GM23338 (cell line): Measurements from ENCODE around the gene RIT1. TPM values are rescaled to one million over a fixed set of nuclear protein-coding genes. Genes with fewer than 3 reads are reported as not detected.

Experiments
- ATAC-seq: fragments of 200-7000 bp; cut with Tn5 transposase; 3 replicates; pipeline ENCODE4 v1.9.1; 2020
- DNase-seq: peaks from one replicate; pipeline ENCODE4 v3.0.0-alpha.2; 2015; ENCODE audit warnings: low spot score
- H2AFZ ChIP-seq: fragments of 200-600 bp; sonication (generic); 2 replicates; pipeline ENCODE4 v1.8.0; 2016; ENCODE audit warnings: antibody characterized with exemption, mild to moderate bottlenecking, moderate library complexity
- H3F3A ChIP-seq: fragments of 200-600 bp; sonication (generic); replicated peaks from 2 replicates; pipeline ENCODE4 v1.8.0; 2017; ENCODE audit warnings: antibody characterized with exemption, mixed run types, low read depth
- H3K27ac ChIP-seq: fragments of 200-600 bp; sonication (generic); 2 replicates; pipeline ENCODE4 v1.6.1; 2016; ENCODE audit warnings: low read depth
- H3K27me3 ChIP-seq: fragments of 200-600 bp; sonication (generic); 2 replicates; pipeline ENCODE4 v1.8.0; 2016; ENCODE audit warnings: mild to moderate bottlenecking, mixed run types, moderate library complexity; ENCODE audit not compliant: insufficient read depth
- H3K36me3 ChIP-seq: fragments of 200-600 bp; sonication (generic); 2 replicates; pipeline ENCODE4 v1.8.0; 2016; ENCODE audit warnings: mild to moderate bottlenecking; ENCODE audit not compliant: insufficient read depth
- H3K4me1 ChIP-seq: fragments of 200-600 bp; sonication (generic); 2 replicates; pipeline ENCODE4 v1.8.0; 2016; ENCODE audit warnings: mild to moderate bottlenecking, moderate library complexity; ENCODE audit not compliant: insufficient read depth
- H3K4me2 ChIP-seq: fragments of 200-600 bp; sonication (generic); 2 replicates; pipeline ENCODE4 v1.7.1; 2017; ENCODE audit warnings: mixed run types
- H3K4me3 ChIP-seq: fragments of 200-600 bp; sonication (generic); 2 replicates; pipeline ENCODE4 v1.6.1; 2016; ENCODE audit warnings: mixed run types
- H3K79me2 ChIP-seq: fragments of 200-600 bp; sonication (generic); replicated peaks from 2 replicates; pipeline ENCODE4 v1.8.0; 2017; ENCODE audit warnings: mild to moderate bottlenecking; ENCODE audit not compliant: insufficient read depth
- H3K9me2 ChIP-seq: fragments of 200-600 bp; sonication (generic); 2 replicates; pipeline ENCODE4 v1.8.0; 2017; ENCODE audit not compliant: insufficient read depth
- H4K20me1 ChIP-seq: fragments of 200-600 bp; sonication (generic); replicated peaks from 2 replicates; pipeline ENCODE4 v1.8.0; 2017; ENCODE audit warnings: mild to moderate bottlenecking; ENCODE audit not compliant: insufficient read depth
- H3K27ac Mint-ChIP-seq: 2 replicates; pipeline ENCODE4 v1.8.0; 2020; ENCODE audit warnings: inconsistent platforms, mild to moderate bottlenecking, moderate library complexity, mixed read lengths
- H3K27me3 Mint-ChIP-seq: 3 replicates; pipeline ENCODE4 v1.8.0; 2022; ENCODE audit warnings: low read depth, mild to moderate bottlenecking, moderate library complexity, mixed read lengths, inconsistent platforms; ENCODE audit not compliant: insufficient read depth, poor library complexity
- H3K36me3 Mint-ChIP-seq: 3 replicates; pipeline ENCODE4 v1.8.0; 2021; ENCODE audit warnings: low read depth, mild to moderate bottlenecking, inconsistent platforms, moderate library complexity, mixed read lengths
- H3K4me1 Mint-ChIP-seq: 3 replicates; pipeline ENCODE4 v1.8.0; 2020; ENCODE audit warnings: mild to moderate bottlenecking, inconsistent platforms, mixed read lengths
- H3K4me3 Mint-ChIP-seq: 3 replicates; pipeline ENCODE4 v1.8.0; 2021; ENCODE audit warnings: moderate library complexity, mild to moderate bottlenecking, inconsistent platforms, mixed read lengths
- H3K9me3 Mint-ChIP-seq: 3 replicates; pipeline ENCODE4 v1.8.0; 2020; ENCODE audit warnings: moderate library complexity, mild to moderate bottlenecking, inconsistent platforms, mixed read lengths
- CREB1 ChIP-seq: fragments of 250-450 bp; sonication (Bioruptor Pico); IDR thresholded peaks from 2 replicates; pipeline ENCODE4 v1.5.0; 2020; ENCODE audit warnings: low read depth, mild to moderate bottlenecking, moderate library complexity
- CTCF ChIP-seq, 2 experiments: fragments of 200-600 bp in 1 of 2; sonication (generic) in 1 of 2; conservative IDR thresholded peaks; 2 replicates each; pipeline versions ENCODE4 v1.5.1 to v1.6.1; 2016 to 2017; ENCODE audit warnings: antibody characterized with exemption in 2 of 2, low read depth in 2 of 2, mild to moderate bottlenecking in 2 of 2, moderate library complexity in 1 of 2
- ETS1 ChIP-seq: IDR thresholded peaks from 2 replicates; pipeline ENCODE4 v1.6.1; 2016; ENCODE audit warnings: antibody characterized with exemption
- EZH2 ChIP-seq: fragments of 200-600 bp; sonication (generic); IDR thresholded peaks from one replicate; pipeline ENCODE4 v1.8.0; 2017; ENCODE audit warnings: antibody characterized with exemption, mild to moderate bottlenecking, low read depth; ENCODE audit not compliant: unreplicated experiment
- EZH2phosphoT487 ChIP-seq: fragments of 200-600 bp; sonication (generic); IDR thresholded peaks from one replicate; pipeline ENCODE4 v1.8.1; 2018; ENCODE audit warnings: antibody characterized with exemption; ENCODE audit not compliant: unreplicated experiment
- JUNB ChIP-seq: IDR thresholded peaks from one replicate; pipeline ENCODE4 v1.6.1; 2016; ENCODE audit warnings: antibody characterized with exemption; ENCODE audit not compliant: unreplicated experiment
- NANOG ChIP-seq: IDR thresholded peaks from 2 replicates; pipeline ENCODE4 v1.6.1; 2016; ENCODE audit warnings: antibody characterized with exemption, borderline replicate concordance
- POLR2AphosphoS5 ChIP-seq: IDR thresholded peaks from 2 replicates; pipeline ENCODE4 v1.6.1; 2016; ENCODE audit warnings: antibody characterized with exemption, low read depth
- REST ChIP-seq: IDR thresholded peaks from one replicate; pipeline ENCODE4 v1.6.1; 2018; ENCODE audit warnings: antibody characterized with exemption; ENCODE audit not compliant: unreplicated experiment
- STAT1 ChIP-seq: IDR thresholded peaks from one replicate; pipeline ENCODE4 v1.6.1; 2016; ENCODE audit warnings: antibody characterized with exemption; ENCODE audit not compliant: unreplicated experiment
- ZNF114 ChIP-seq: fragments of 250-450 bp; sonication (Bioruptor Pico); IDR thresholded peaks from 2 replicates; pipeline ENCODE4 v1.5.0; 2020; ENCODE audit warnings: mild to moderate bottlenecking, moderate library complexity
- ZNF331 ChIP-seq: fragments of 250-450 bp; sonication (Bioruptor Pico); IDR thresholded peaks from 2 replicates; pipeline ENCODE4 v1.5.0; 2020; ENCODE audit warnings: low read depth, mild to moderate bottlenecking, moderate library complexity
- ZNF462 ChIP-seq: fragments of 250-450 bp; sonication (Bioruptor Pico); IDR thresholded peaks from 2 replicates; pipeline ENCODE4 v1.5.0; 2020; ENCODE audit warnings: mild to moderate bottlenecking, moderate library complexity
- polyA plus RNA-seq: library from polyadenylated mRNA; unstranded; fragments of >200 nt; fragmentation: Nextera tagmentation; extraction: Ambion mirVana; gene quantifications from 2 replicates; pipeline ENCODE4 v1.2.1, GENCODE V29; 2016
- total RNA-seq: library from RNA; depleted of rRNA; stranded (reverse); fragments of >200 nt; shearing (Covaris generic); gene quantifications from 2 replicates; pipeline ENCODE4 v1.2.3, GENCODE V29; 2014

RIT1 gene
- total and polyA plus RNA-seq, 2 experiments from 2014 or later: 21.5 to 24.4 TPM

GRCh38 chr1:155934097-155934935 is 23.2 kb upstream of the RIT1 start, which contains the start of gene KHDC4:
KHDC4 (minus strand) TSS chr1:155934413; CDS start chr1:155934373, 40 bp downstream.
- Mint-ChIP-seq H3K27me3 (peaks cover 6% of the 10 kb centered on the region), H3K4me3 (no peak within 1 kb of the TSS), H3K9me3 (no peaks in the 10 kb centered on the region), H3K4me1 (peaks cover 12% of the 10 kb centered on the region; the same call in 2 of the 3 replicates), H3K36me3 (peaks cover 4% of the 10 kb centered on the region), H3K27ac (no peak within 1 kb of the TSS)
- peak within 1 kb of the TSS; percentile 81 for H3K4me3 ChIP-seq
- H3K9me2 ChIP-seq: no peaks in the 10 kb centered on the region
- ATAC-seq: peak; percentile 93
- H3K27me3 ChIP-seq: no peaks in the 10 kb centered on the region
- H3K36me3 ChIP-seq: peaks cover 37% of the 10 kb centered on the region
- TF ChIP-seq CTCF (conservative IDR thresholded peaks at IDR 0.05; ENCODE audit: low read depth in 2 of 2) (0 out of 4 replicates have a peak, but pooled peaks of 1 of the 2 experiments have one; percentile 5), ZNF114 (CRISPR knock-in tag) (no peak), ETS1 (peak; percentile 97), JUNB (no peak), POLR2AphosphoS5 (peak; percentile 99), NANOG (no peak), REST (no peak), CREB1 (CRISPR knock-in tag) (peak; percentile 90), EZH2phosphoT487 (no peak), EZH2 (no peak), STAT1 (no peak), ZNF331 (CRISPR knock-in tag) (no peak), ZNF462 (CRISPR knock-in tag) (no peak)
- peak within 1 kb of the TSS; percentile 92 for H3K27ac ChIP-seq
- peak within 1 kb of the TSS; percentile 6; the same call in 1 of the 2 replicates for H2AFZ ChIP-seq
- peaks cover 35% of the 10 kb centered on the region for H4K20me1 ChIP-seq
- DNase-seq: peak; percentile 99
- peaks cover 9% of the 10 kb centered on the region for H3F3A ChIP-seq
- peaks cover 16% of the 10 kb centered on the region for H3K4me1 ChIP-seq
- peak within 1 kb of the TSS; percentile 94 for H3K4me2 ChIP-seq
- peaks cover 48% of the 10 kb centered on the region for H3K79me2 ChIP-seq
